ENCODE results near the gene WDFY2. TPM values are rescaled to one million over a fixed set of nuclear protein-coding genes. Genes with fewer than 3 reads are reported as not detected.

Gene WDFY2
- total RNA-seq, 5 donors from 2014 or later (not counting 1 experiment from before 2014, with no cell fraction given) = 18.2 to 28.3 (median 20.0) TPM

DNA sequence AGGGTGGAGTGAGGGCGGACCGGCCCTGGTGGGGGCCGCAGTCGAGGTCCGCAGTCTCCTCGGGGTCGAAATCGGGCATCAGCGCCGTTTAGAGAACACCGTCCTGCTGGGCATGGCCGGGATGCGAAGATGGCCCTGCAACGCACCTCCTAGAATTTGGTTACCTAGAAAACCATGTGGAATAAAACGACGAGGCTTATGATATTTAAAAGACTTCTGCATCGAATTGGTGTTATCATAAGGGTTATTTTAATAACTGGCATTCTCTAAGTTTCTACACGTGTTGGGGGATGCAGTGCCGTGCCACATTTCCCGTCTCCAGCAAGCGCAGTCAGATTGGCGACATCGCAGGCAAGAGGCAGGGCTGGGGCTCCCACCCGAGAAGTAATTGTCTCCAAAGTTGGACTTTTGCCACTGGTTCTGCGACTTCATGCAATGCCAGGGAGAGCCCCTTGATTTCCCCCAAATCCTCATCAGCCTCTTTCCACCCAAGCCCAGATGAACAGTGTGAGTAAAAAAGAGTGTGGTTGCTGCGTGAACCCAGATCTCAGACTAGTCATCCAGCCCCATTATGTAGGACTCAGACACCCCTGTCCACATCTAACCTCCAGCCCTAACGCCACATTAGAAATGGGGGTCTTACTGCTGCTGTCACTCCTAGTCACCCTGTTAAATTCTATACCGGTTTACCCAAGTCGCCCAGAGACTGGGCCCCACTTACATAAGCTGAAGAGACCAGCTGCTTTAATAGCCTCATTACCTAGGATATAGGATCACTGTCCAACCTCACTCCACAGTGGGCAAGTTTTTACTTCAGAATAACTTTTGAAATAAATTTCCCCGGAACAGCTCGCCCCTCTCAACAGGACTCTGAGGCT, 220.3 kb downstream of the WDFY2 start:
- H3K27ac Mint-ChIP-seq = peak overlapping the region; percentile 97 to 98
- no peaks in the 10 kb centered on the region for H3K27me3 Mint-ChIP-seq
- H3K36me3 ChIP-seq (ENCODE audit: control insufficient read depth in 2 of 2, extremely low read depth in 1 of 2, insufficient read depth in 1 of 2, low read length in 1 of 2) = peaks cover 0 to 5% of the 10 kb centered on the region in 2 donors
- ChIA-PET POLR2A (interaction anchor here (0.6 to 1.5 kb wide), 4 partner anchors 10 to 352 kb away, joined by 3 to 11 read pairs (median 3); partner anchors contain the start of gene INTS6 (in 1 of the 2)), CTCF (interaction anchor here in 1 of 2 donors (0.8 to 2.9 kb wide), 3 partner anchors 10 to 219 kb away, joined by 3 to 23 read pairs (median 5); no protein-coding TSS in a partner anchor)
- WGBS (ENCODE audit: insufficient coverage) = 7% methylated on average over 18 of the region's 31 CpGs
- DNase-seq = peak in 24 of 35 experiments; percentile 14 to 65 (median 38)
- H3K4me3 Mint-ChIP-seq = peak overlapping the region; percentile 87 to 94 (median 88)
- peak in 2 of 4 experiments; percentile 4 to 5 for ATAC-seq (replicated peaks in 1 of 4)
- H3K4me1 ChIP-seq (ENCODE audit: control insufficient read depth in 1 of 2, extremely low read depth in 1 of 2, insufficient read depth in 2 of 2, low read length in 2 of 2) = peaks cover 18 to 38% of the 10 kb centered on the region in 2 experiments
- peak overlapping the region; percentile 100 for H3K27ac ChIP-seq (ENCODE audit: low read length)
- peak overlapping the region; percentile 80 to 86 for H3K4me3 ChIP-seq (ENCODE audit: control insufficient read depth in 1 of 2, extremely low read depth in 1 of 2, low read length in 1 of 2)
- peaks cover 13% of the 10 kb centered on the region for H3K36me3 Mint-ChIP-seq
- no peaks in the 10 kb centered on the region for H3K9me3 ChIP-seq
- H3K27me3 ChIP-seq (replicated peaks in 1 of 2; ENCODE audit: control insufficient read depth in 2 of 2, extremely low read depth in 1 of 2, insufficient read depth in 2 of 2, low read length in 1 of 2) = no peaks in the 10 kb centered on the region
- H3K4me1 Mint-ChIP-seq = peaks cover 59 to 62% (median 59%) of the 10 kb centered on the region in 3 donors
- no peaks in the 10 kb centered on the region for H3K9me3 Mint-ChIP-seq

DNA sequence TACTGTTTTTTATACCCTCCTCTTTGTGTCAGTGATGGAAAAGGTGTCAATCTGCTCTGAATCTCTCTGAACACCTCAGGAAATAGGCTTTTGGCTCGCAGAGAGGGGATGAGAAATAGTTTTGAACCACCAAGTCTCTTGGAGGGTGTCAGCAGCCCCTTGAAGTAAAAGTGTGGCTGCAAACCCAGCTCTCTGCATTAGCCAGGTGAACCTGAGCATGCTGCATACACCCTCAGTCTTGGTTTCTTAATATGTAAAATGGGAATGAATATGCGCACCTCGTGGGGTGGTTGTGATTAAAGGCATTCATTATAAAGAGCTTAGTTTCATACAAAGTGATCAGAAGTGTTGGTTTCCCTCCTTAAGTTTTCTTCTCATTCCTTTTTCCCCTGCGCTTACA, 221.1 kb downstream of the WDFY2 start:
- peaks cover 55 to 65% (median 59%) of the 10 kb centered on the region in 3 donors for H3K4me1 Mint-ChIP-seq
- POLR2A ChIA-PET = interaction anchor here (0.6 to 1.5 kb wide), 5 partner anchors 9 to 352 kb away, joined by 3 to 11 read pairs (median 3); partner anchors contain the start of gene INTS6 (in 1 of the 2)
- DNase-seq (peak in 1 of 35 experiments; percentile 29), ATAC-seq (replicated peaks in 1 of 4) (no peak)
- WGBS (ENCODE audit: insufficient coverage) = 30% methylated on average over 1 of the region's 4 CpGs
- H3K9me3 Mint-ChIP-seq = no peaks in the 10 kb centered on the region
- no peaks in the 10 kb centered on the region for H3K27me3 Mint-ChIP-seq
- peaks cover 18% of the 10 kb centered on the region for H3K36me3 Mint-ChIP-seq
- H3K4me1 ChIP-seq (ENCODE audit: control insufficient read depth in 1 of 2, extremely low read depth in 1 of 2, insufficient read depth in 2 of 2, low read length in 2 of 2) = peaks cover 18 to 38% of the 10 kb centered on the region in 2 experiments
- no peaks in the 10 kb centered on the region for H3K27me3 ChIP-seq (replicated peaks in 1 of 2; ENCODE audit: control insufficient read depth in 2 of 2, extremely low read depth in 1 of 2, insufficient read depth in 2 of 2, low read length in 1 of 2)
- H3K9me3 ChIP-seq = no peaks in the 10 kb centered on the region
- CTCF ChIA-PET = interaction anchor here (0.8 to 2.9 kb wide), 4 partner anchors 9 to 220 kb away, joined by 3 to 23 read pairs (median 5); no protein-coding TSS in a partner anchor
- H3K4me3 ChIP-seq (ENCODE audit: control insufficient read depth in 1 of 2, extremely low read depth in 1 of 2, low read length in 1 of 2) = peak overlapping the region in 1 of 2 donors; percentile 86
- H3K27ac ChIP-seq (ENCODE audit: low read length) = peak overlapping the region; percentile 100
- H3K4me3 Mint-ChIP-seq = peak overlapping the region; percentile 87 to 94 (median 88)
- H3K27ac Mint-ChIP-seq = peak overlapping the region; percentile 97 to 98
- H3K36me3 ChIP-seq (ENCODE audit: control insufficient read depth in 2 of 2, extremely low read depth in 1 of 2, insufficient read depth in 1 of 2, low read length in 1 of 2) = peaks cover 4 to 10% of the 10 kb centered on the region in 2 donors

DNA sequence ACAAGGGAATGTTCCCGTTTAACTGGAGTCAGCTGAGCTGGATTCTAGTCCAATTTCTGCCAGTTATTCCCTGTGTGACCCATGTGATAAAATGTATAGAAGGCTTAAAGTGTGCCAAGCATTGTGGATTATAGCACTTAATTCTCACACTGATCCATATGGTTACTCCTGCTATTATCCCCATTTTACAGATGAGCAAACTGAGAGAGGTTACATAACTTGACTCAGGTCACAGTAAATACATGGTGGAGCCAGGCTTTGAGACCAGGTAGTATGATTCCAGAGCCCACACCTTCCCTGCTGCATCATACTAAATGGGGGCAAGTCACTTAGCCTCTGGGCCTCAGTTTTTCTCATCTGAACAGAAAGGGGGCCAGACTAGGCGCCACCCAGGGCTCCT, 221.7 kb downstream of the WDFY2 start:
- H3K4me3 Mint-ChIP-seq = peak overlapping the region; percentile 87 to 94 (median 88)
- WGBS (ENCODE audit: insufficient coverage) = no CpG with 5 or more reads among the region's 2 CpGs
- no peaks in the 10 kb centered on the region for H3K9me3 Mint-ChIP-seq
- CTCF ChIA-PET = interaction anchor here (1.0 to 2.9 kb wide), 4 partner anchors 9 to 221 kb away, joined by 3 to 23 read pairs (median 4); no protein-coding TSS in a partner anchor
- Histone ChIP-seq H3K9me3 (no peaks in the 10 kb centered on the region), H3K4me3 (ENCODE audit: control insufficient read depth in 1 of 2, extremely low read depth in 1 of 2, low read length in 1 of 2) (no peak overlapping the region), H3K36me3 (ENCODE audit: control insufficient read depth in 2 of 2, extremely low read depth in 1 of 2, insufficient read depth in 1 of 2, low read length in 1 of 2) (peaks cover 4 to 13% of the 10 kb centered on the region in 2 donors), H3K4me1 (ENCODE audit: control insufficient read depth in 1 of 2, extremely low read depth in 1 of 2, insufficient read depth in 2 of 2, low read length in 2 of 2) (peaks cover 18 to 40% of the 10 kb centered on the region in 2 experiments), H3K27me3 (replicated peaks in 1 of 2; ENCODE audit: control insufficient read depth in 2 of 2, extremely low read depth in 1 of 2, insufficient read depth in 2 of 2, low read length in 1 of 2) (no peaks in the 10 kb centered on the region), H3K27ac (ENCODE audit: low read length) (peak overlapping the region; percentile 100)
- H3K4me1 Mint-ChIP-seq = peaks cover 53 to 62% (median 58%) of the 10 kb centered on the region in 3 donors
- DNase-seq (no peak), ATAC-seq (replicated peaks in 1 of 4) (no peak)
- H3K36me3 Mint-ChIP-seq = peaks cover 18% of the 10 kb centered on the region
- no peaks in the 10 kb centered on the region for H3K27me3 Mint-ChIP-seq
- POLR2A ChIA-PET = interaction anchor here (0.6 to 1.5 kb wide), 6 partner anchors 9 to 353 kb away, joined by 3 to 11 read pairs (median 3); partner anchors contain the start of gene INTS6 (in 1 of the 2)
- peak overlapping the region; percentile 97 to 98 for H3K27ac Mint-ChIP-seq

DNA sequence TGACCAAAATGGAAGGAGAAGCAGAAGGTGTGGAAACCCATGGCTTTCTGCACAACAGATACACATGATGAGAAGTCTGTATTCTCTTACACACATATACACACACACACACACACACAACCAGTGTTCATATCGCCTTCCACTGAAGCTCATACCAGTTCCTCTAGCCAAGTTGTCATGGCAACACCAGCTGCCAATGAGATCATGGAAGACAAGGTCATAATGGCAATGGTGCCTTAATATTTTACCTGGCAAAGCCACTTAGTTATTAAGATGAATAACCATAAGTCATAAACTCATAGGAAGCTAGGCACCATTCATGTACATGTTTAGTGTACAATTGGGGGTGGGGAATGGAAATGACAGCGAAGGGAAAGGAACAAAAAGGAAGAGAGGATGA, 222.3 kb downstream of the WDFY2 start:
- H3K36me3 Mint-ChIP-seq = peaks cover 20% of the 10 kb centered on the region
- Histone ChIP-seq H3K4me3 (ENCODE audit: control insufficient read depth in 1 of 2, extremely low read depth in 1 of 2, low read length in 1 of 2) (no peak overlapping the region), H3K27ac (ENCODE audit: low read length) (peak overlapping the region; percentile 100), H3K36me3 (ENCODE audit: control insufficient read depth in 2 of 2, extremely low read depth in 1 of 2, insufficient read depth in 1 of 2, low read length in 1 of 2) (peaks cover 4 to 19% of the 10 kb centered on the region in 2 donors), H3K4me1 (ENCODE audit: control insufficient read depth in 1 of 2, extremely low read depth in 1 of 2, insufficient read depth in 2 of 2, low read length in 2 of 2) (peaks cover 18 to 40% of the 10 kb centered on the region in 2 experiments), H3K27me3 (replicated peaks in 1 of 2; ENCODE audit: control insufficient read depth in 2 of 2, extremely low read depth in 1 of 2, insufficient read depth in 2 of 2, low read length in 1 of 2) (no peaks in the 10 kb centered on the region), H3K9me3 (no peaks in the 10 kb centered on the region)
- no peak overlapping the region for H3K4me3 Mint-ChIP-seq
- H3K27me3 Mint-ChIP-seq = no peaks in the 10 kb centered on the region
- WGBS (ENCODE audit: insufficient coverage) = 79% methylated on average over 2 of the region's 2 CpGs
- DNase-seq (peak in 2 of 35 experiments; percentile 24 to 55), ATAC-seq (replicated peaks in 1 of 4) (no peak)
- POLR2A ChIA-PET = interaction anchor here (0.6 to 1.0 kb wide), 3 partner anchors 23 to 220 kb away, joined by 3 read pairs; no protein-coding TSS in a partner anchor
- H3K9me3 Mint-ChIP-seq = no peaks in the 10 kb centered on the region
- peaks cover 51 to 59% (median 55%) of the 10 kb centered on the region in 3 donors for H3K4me1 Mint-ChIP-seq
- CTCF ChIA-PET = interaction anchor here (1.0 to 2.9 kb wide), 2 partner anchors 8 to 26 kb away, joined by 4 to 23 read pairs; no protein-coding TSS in a partner anchor
- H3K27ac Mint-ChIP-seq = peak overlapping the region; percentile 73 to 98

DNA sequence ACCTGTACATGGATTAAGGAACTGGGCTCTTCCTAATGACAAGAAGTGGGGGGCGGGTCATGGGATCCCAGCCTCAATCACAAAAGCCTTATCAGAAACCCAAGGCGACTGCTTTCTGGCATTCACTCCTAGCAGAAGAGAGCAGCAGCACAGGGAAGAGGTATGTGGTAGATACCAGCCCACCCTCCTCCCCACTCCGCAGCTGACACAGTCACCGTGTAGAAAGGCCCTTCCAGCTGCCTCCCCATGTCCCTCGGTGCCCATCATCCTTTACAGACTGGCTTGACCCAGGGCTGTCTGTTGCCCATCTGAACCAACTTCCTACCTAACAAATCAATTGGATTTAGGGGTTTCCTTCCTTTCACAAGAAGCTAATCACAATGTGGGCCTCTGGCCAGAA, 222.8 kb downstream of the WDFY2 start:
- Histone ChIP-seq H3K4me3 (ENCODE audit: control insufficient read depth in 1 of 2, extremely low read depth in 1 of 2, low read length in 1 of 2) (no peak overlapping the region), H3K4me1 (ENCODE audit: control insufficient read depth in 1 of 2, extremely low read depth in 1 of 2, insufficient read depth in 2 of 2, low read length in 2 of 2) (peaks cover 17 to 40% of the 10 kb centered on the region in 2 experiments), H3K27ac (ENCODE audit: low read length) (peak overlapping the region; percentile 2), H3K27me3 (replicated peaks in 1 of 2; ENCODE audit: control insufficient read depth in 2 of 2, extremely low read depth in 1 of 2, insufficient read depth in 2 of 2, low read length in 1 of 2) (no peaks in the 10 kb centered on the region), H3K9me3 (no peaks in the 10 kb centered on the region), H3K36me3 (ENCODE audit: control insufficient read depth in 2 of 2, extremely low read depth in 1 of 2, insufficient read depth in 1 of 2, low read length in 1 of 2) (peaks cover 4 to 24% of the 10 kb centered on the region in 2 donors)
- DNase-seq (peak in 1 of 35 experiments; percentile 19), ATAC-seq (replicated peaks in 1 of 4) (no peak)
- WGBS (ENCODE audit: insufficient coverage) = 93% methylated on average over 2 of the region's 5 CpGs
- Mint-ChIP-seq H3K27me3 (no peaks in the 10 kb centered on the region), H3K36me3 (peaks cover 23% of the 10 kb centered on the region), H3K4me3 (no peak overlapping the region), H3K27ac (peak overlapping the region; percentile 73 to 98), H3K4me1 (peaks cover 51 to 59% (median 53%) of the 10 kb centered on the region in 3 donors), H3K9me3 (no peaks in the 10 kb centered on the region)
- ChIA-PET POLR2A (interaction anchor here in 1 of 2 donors (1.0 kb wide), 1 partner anchor 162 kb away, joined by 3 read pairs; no protein-coding TSS in a partner anchor), CTCF (interaction anchor here (0.6 to 2.9 kb wide), 2 partner anchors 8 to 368 kb away, joined by 3 to 23 read pairs; no protein-coding TSS in a partner anchor)

Measured in T-cell (primary cell).